ENCODE measurements around the gene RIIAD1. TPM values are rescaled to one million over a fixed set of nuclear protein-coding genes. Genes with fewer than 3 reads are reported as not detected.

The RIIAD1 gene
- total RNA-seq, 1 donor = not detected

GRCh38 chr1:151702936-151703335 lies 18.4 kb upstream of the RIIAD1 start:
- Histone ChIP-seq H3K4me2 (ENCODE audit: insufficient read depth, low read length) (no peak overlapping the region), H3K4me3 (ENCODE audit: insufficient read depth, low read length) (no peak overlapping the region), H4K20me1 (ENCODE audit: insufficient read depth, low read length) (no peaks in the 10 kb centered on the region), H3K27me3 (ENCODE audit: insufficient read depth, low read length) (no peaks in the 10 kb centered on the region), H3K4me1 (ENCODE audit: insufficient read depth, low read length) (no peaks in the 10 kb centered on the region), H3K36me3 (ENCODE audit: insufficient read depth, low read length) (peaks cover 6% of the 10 kb centered on the region), H3K79me2 (ENCODE audit: insufficient read depth, low read length) (no peaks in the 10 kb centered on the region), H3K27ac (ENCODE audit: low read depth, low read length) (no peak overlapping the region), H2AFZ (ENCODE audit: low read length) (no peak overlapping the region), H3K9me3 (ENCODE audit: low read depth, low read length) (no peaks in the 10 kb centered on the region)
- DNase-seq (ENCODE audit: insufficient read length, low spot score, missing footprints) = no peak
- TF ChIP-seq CTCF (IDR thresholded peaks at IDR 0.05; ENCODE audit: extremely low read depth, low read depth, low read length) = no peak

- no peaks in the 10 kb centered on the region for H3K79me2 ChIP-seq (ENCODE audit: insufficient read depth, low read length)
- peaks cover 6% of the 10 kb centered on the region for H3K36me3 ChIP-seq (ENCODE audit: insufficient read depth, low read length)
- no peak overlapping the region for H3K4me3 ChIP-seq (ENCODE audit: insufficient read depth, low read length)
- no peak for DNase-seq (ENCODE audit: insufficient read length, low spot score, missing footprints)
- no peaks in the 10 kb centered on the region for H3K4me1 ChIP-seq (ENCODE audit: insufficient read depth, low read length)
- no peak for TF ChIP-seq CTCF (IDR thresholded peaks at IDR 0.05; ENCODE audit: extremely low read depth, low read depth, low read length)
- no peaks in the 10 kb centered on the region for H3K27me3 ChIP-seq (ENCODE audit: insufficient read depth, low read length)
- H4K20me1 ChIP-seq (ENCODE audit: insufficient read depth, low read length) = no peaks in the 10 kb centered on the region
- no peak overlapping the region for H3K27ac ChIP-seq (ENCODE audit: low read depth, low read length)
- no peaks in the 10 kb centered on the region for H3K9me3 ChIP-seq (ENCODE audit: low read depth, low read length)
- H3K4me2 ChIP-seq (ENCODE audit: insufficient read depth, low read length) = no peak overlapping the region
- H2AFZ ChIP-seq (ENCODE audit: low read length) = no peak overlapping the region
These were observed 17.5 kb upstream of the RIIAD1 start for GRCh38 chr1:151703813-151704212.

DNA sequence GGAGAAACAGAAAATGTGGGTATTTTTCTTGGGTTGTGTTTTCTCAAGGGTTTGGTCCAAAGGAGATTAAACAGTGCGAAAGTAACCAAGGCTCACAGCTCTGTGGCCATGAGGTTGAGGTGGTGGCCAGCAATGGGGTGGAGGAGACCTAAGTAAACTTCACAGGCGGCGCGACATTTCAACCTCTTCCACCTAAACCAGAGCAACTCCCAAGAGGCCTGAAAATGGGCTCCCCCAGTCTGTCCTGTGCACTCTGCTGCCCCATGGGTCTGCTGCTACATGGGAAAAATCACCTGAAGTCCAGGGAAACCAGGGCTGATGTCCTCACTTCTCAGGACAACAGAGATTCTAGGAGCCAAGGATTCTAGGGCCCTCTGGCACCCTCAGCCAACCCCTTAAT lies 17.1 kb upstream of the RIIAD1 start:
- Histone ChIP-seq H3K4me3 (ENCODE audit: insufficient read depth, low read length) (no peak overlapping the region), H3K36me3 (ENCODE audit: insufficient read depth, low read length) (peaks cover 6% of the 10 kb centered on the region), H3K27me3 (ENCODE audit: insufficient read depth, low read length) (no peaks in the 10 kb centered on the region), H4K20me1 (ENCODE audit: insufficient read depth, low read length) (no peaks in the 10 kb centered on the region), H3K9me3 (ENCODE audit: low read depth, low read length) (no peaks in the 10 kb centered on the region), H3K4me1 (ENCODE audit: insufficient read depth, low read length) (no peaks in the 10 kb centered on the region), H3K79me2 (ENCODE audit: insufficient read depth, low read length) (no peaks in the 10 kb centered on the region), H3K27ac (ENCODE audit: low read depth, low read length) (no peak overlapping the region), H2AFZ (ENCODE audit: low read length) (no peak overlapping the region), H3K4me2 (ENCODE audit: insufficient read depth, low read length) (no peak overlapping the region)
- TF ChIP-seq CTCF (IDR thresholded peaks at IDR 0.05; ENCODE audit: extremely low read depth, low read depth, low read length) = no peak
- peak; percentile 51 for DNase-seq (ENCODE audit: insufficient read length, low spot score, missing footprints)

DNA sequence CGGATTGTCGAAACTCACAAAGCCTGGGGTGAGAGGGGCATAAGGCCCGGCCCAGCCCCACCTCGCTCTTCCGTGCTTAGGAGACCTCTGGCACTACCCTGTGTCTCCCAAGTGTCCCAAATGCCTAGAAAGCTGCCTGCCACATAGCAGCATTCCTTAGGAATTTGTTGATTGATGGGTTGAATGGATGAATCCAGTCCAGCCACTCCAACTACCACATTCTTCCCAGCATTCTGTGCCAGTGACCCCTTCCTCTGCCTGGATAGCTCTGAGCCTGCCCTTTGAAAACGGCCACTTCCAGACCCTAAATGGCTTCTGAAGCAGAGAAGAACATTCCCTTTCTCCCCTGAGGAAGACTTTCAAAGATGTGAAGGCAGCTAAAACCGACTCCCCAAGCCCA lies 16.2 kb upstream of the RIIAD1 start:
- no peaks in the 10 kb centered on the region for H3K79me2 ChIP-seq (ENCODE audit: insufficient read depth, low read length)
- no peaks in the 10 kb centered on the region for H3K27me3 ChIP-seq (ENCODE audit: insufficient read depth, low read length)
- no peaks in the 10 kb centered on the region for H3K4me1 ChIP-seq (ENCODE audit: insufficient read depth, low read length)
- no peak overlapping the region for H2AFZ ChIP-seq (ENCODE audit: low read length)
- H3K4me2 ChIP-seq (ENCODE audit: insufficient read depth, low read length) = no peak overlapping the region
- H4K20me1 ChIP-seq (ENCODE audit: insufficient read depth, low read length) = no peaks in the 10 kb centered on the region
- H3K4me3 ChIP-seq (ENCODE audit: insufficient read depth, low read length) = no peak overlapping the region
- no peaks in the 10 kb centered on the region for H3K9me3 ChIP-seq (ENCODE audit: low read depth, low read length)
- TF ChIP-seq CTCF (IDR thresholded peaks at IDR 0.05; ENCODE audit: extremely low read depth, low read depth, low read length) = no peak
- peak; percentile 35 for DNase-seq (ENCODE audit: insufficient read length, low spot score, missing footprints)
- H3K27ac ChIP-seq (ENCODE audit: low read depth, low read length) = no peak overlapping the region
- peaks cover 3% of the 10 kb centered on the region for H3K36me3 ChIP-seq (ENCODE audit: insufficient read depth, low read length)

All from osteoblast (primary cell).